Hypothalamus (tissue), 51 donors: ENCODE results near the gene PVALEF.

ENCODE experiments used
- DNase-seq, 51 donors: peaks; one replicate each; lab custom pipeline; 2025; lab: John Stamatoyannopoulos, UW

The PVALEF gene

DNA sequence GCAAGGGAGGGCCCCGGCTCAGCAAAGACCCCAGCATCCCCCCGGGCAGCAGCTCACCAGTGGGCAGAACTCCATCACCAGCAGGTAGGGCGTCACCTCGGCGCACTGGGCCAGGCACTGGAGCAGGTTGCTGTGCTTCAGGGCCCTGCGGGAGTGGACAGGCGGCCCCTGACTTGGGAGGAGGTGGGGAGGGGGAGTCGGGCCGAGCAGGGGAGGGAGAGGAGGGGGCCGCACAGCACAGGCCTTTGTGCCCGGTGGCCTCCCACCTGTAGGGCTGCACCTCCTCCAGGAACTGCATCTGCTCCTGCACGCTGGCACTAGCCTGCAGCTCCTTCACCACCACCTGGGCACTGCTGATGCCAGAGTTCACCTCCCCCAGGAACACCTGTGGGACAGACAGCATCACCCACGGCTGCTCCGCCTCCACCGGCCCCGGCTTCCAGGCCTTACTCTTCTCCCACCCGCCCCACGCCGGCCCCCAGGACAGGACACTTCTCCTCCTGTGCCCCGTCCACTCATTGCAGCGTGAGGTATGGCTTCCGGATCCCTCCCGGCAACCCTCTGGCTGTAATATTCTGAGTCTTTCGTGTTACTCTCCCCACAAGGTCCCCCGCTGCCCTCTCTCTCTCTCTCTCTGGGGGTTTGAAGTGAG lies 37.7 kb upstream of the PVALEF start:
- no peak for DNase-seq

- DNase-seq, result no peak
Observed at GRCh38 chr17:81128338-81128737, 37.0 kb upstream of the PVALEF start.

GRCh38 chr17:81128774-81129173 lies 36.5 kb upstream of the PVALEF start:
- peak in 50 of 51 donors; percentile 37 to 98 (median 88) for DNase-seq

- peak in 13 of 51 donors; percentile 48 to 76 (median 64) for DNase-seq
Observed at GRCh38 chr17:81129289-81129688, 36.0 kb upstream of the PVALEF start.

DNA sequence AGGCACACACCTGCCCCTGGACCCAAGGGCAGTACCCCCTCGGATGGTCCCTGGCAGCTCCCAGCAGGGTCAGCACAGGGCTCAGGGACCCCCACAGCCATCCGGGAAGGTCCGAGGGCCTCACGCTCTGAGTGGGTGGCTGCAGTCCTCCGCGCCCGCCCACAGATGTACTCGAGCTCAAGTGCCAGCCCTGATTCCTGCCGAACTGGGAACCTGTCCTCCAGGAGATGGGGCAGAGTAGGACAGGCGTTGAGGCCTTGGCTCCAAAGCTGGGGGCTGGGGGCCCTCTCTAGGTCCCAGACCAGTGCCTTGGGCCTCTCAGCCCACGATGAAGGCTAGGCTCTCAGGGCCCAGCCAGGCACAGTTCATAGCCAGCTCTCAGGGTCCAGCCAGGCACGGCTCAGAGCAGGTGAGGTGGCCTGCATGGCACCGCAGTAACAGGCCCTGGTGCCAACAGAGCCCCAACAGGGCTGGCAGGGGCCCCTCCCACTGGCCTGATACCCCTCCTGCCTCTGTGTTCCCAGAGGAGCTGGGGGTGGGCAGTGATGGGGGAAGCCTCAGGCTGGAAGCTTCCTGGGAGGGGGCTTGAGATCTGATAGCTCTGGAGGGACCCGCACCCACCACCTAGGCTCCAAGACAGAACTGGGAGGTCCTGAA lies 35.5 kb upstream of the PVALEF start:
- peak in 1 of 51 donors; percentile 52 for DNase-seq

DNA sequence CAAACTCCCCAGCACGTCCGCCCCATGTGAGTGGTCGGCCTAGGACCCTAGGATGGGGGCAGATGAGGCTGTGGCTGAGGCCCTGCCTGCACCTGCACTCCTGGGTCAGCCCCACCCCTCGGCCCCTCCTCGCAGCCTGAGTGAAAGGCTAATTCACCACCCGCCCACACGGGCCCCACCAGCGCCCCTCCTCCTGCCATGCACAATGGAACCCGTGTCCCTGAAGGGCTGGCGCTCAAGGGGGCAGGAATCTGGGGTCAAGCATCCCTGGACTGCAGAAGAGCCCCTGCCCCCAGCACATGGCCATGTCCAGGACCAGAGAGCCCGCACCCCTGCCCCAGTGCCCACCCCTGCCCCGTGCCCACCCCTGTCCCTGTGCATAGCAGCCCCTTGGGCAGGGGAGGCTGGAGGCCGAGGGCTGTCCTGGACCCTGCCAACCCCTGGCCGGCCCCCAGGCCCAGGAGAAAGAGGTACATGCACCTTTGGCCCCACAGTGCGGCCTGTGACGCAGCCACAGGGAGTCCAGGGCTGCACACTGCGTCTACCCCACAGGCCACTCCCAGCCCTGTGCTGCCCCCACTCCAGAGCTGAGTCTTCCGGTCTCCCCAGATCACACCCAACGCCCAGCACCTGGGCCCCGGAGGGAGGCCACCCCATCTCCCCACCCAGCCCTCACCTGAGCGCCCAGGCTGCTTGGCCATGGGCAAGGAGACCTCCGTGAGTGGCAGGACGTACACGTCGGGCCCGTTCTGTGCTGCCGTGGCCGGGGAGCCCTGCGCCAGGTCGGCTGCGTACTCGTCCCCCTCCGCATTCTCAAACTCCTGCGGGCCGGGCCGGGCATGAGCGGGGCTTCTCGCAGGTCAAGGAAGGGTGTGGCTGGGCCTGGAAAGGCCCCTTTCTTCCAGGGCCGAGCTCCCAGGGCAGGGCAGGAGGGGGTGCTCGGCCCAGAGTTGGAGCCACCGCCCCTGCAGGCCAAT lies 34.6 kb upstream of the PVALEF start:
- DNase-seq, result peak in 39 of 51 donors; percentile 30 to 89 (median 70)

DNA sequence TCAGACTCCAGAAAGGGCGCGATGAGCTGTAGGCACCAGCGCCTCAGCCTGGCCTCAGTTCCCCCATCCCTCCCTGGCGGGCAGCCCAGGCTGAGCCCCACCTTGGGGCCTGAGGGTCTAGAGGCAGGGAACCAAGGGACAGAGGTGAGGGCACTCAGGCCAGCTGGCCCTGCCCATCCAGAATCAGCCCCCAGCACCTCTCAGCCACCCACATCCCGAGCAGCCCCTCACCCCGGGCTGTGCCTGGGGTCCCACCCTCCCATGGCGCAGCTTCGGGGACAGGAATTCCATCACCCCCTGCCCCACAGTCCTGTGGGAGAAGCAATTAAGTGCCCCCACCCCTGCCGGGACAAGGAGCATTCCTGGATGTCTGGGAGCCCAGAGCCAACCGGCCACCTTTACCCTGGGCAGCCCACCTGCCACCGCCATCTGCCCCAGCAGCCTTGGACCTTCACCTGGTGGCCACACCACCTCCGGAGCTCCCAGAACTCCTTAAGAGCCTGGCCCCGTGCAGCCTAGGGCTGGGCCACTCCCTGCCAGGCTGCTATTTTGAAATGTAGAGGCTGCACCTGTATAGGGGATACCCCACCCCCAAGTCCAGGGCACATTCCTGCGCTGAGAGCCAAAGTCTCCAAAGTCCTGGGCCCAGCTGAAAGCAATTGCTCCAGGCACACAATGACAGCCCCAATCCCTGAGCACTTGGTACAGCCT lies 33.7 kb upstream of the PVALEF start:
- no peak for DNase-seq

GRCh38 chr17:81132197-81132540 lies 33.1 kb upstream of the PVALEF start:
- DNase-seq, result no peak

GRCh38 chr17:81132770-81133723 lies 32.3 kb upstream of the PVALEF start:
- peak in 5 of 51 donors; percentile 24 to 43 (median 33) for DNase-seq

- DNase-seq, result no peak
Observed at GRCh38 chr17:81134064-81134781, 31.1 kb upstream of the PVALEF start.

GRCh38 chr17:81135505-81136278 lies 29.6 kb upstream of the PVALEF start:
- peak in 30 of 51 donors; percentile 18 to 75 (median 50) for DNase-seq

- DNase-seq, result no peak
Observed at GRCh38 chr17:81136366-81136765, 28.9 kb upstream of the PVALEF start.

GRCh38 chr17:81137248-81137647 lies 28.1 kb upstream of the PVALEF start:
- no peak for DNase-seq

- DNase-seq, result no peak
Observed at GRCh38 chr17:81138083-81138482, 27.2 kb upstream of the PVALEF start.

- DNase-seq, result no peak
Observed at GRCh38 chr17:81138500-81138899, 26.8 kb upstream of the PVALEF start.

DNA sequence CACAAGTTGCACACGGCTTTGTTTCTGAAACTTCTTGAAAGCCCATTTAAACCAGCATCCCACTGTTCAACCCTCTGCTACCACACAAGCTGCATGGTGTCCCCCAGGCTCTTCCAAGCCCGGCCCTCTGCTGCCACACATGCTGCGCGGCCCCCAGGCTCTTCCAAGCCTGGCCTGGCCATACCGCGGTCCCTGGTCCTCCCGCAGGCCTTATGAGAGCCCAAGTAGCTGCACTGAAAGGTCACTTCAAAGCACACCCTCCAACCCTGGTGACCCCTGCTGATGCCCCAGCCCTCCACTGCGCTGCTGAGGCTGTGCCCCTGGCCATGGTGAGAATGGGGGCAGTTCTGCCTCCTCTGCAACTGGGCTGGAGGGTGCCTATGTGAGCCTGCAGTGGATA lies 25.9 kb upstream of the PVALEF start:
- no peak for DNase-seq

GRCh38 chr17:81140018-81140417 lies 25.3 kb upstream of the PVALEF start:
- peak in 1 of 51 donors; percentile 29 for DNase-seq

GRCh38 chr17:81140695-81141094 lies 24.6 kb upstream of the PVALEF start:
- no peak for DNase-seq
